ENCODE results near the gene EFNB1. TPM values are rescaled to one million over a fixed set of nuclear protein-coding genes. Genes with fewer than 3 reads are reported as not detected.
"Not testable (repeated sequence)": the region's sequence is repeated elsewhere in the genome, so short reads cannot be mapped to it uniquely, and the experiment has no call there.

The EFNB1 gene
- 10 to 100 TPM in 3 of 4 donors, 1 to 10 TPM in 1; 8.8 to 15.7 (median 13.0) TPM for total RNA-seq

DNA sequence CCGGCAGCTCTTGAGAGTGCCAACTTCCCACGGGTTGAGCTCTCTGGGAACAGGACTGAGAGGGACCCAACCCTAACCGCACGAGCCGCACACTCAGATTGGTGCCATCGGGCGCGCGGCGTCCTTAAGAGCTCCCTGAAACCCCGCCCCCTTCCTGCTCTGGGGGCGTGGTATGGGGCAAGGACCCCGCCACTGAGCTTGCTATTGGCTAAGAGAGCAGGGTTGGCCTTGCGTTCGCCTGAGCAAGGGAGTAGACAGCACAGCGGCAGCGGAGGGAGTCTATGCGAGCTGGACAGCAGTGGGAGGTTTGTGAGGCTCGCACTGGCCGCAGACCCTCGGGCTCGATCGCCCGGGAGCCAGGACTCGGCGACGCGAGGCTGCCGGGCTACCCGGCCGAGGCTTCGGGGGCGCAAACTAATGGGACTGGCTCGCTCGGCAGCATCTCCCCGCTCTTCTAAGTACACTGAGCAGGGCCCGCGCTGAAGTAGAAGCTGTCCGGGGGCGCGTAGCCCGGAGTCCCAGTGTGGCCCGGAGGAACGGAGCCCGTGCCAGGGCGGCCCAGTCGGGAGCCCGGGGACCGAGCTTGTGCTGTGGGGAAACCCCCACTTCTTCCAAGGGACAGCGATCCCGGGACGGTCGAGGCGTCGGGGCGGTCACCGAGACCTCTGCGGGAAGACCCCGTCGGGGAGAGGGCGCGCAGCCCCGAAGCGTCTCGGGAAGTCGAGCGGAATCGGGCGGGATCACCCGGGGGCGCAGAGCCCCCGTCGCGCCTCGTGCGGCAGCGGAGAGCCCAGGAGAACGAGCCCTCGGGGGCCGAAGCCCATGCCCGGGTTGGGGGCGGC lies at the start of gene EFNB1:
Gene EFNB1, plus strand, starts transcription at position 282 of the 842 bp plus-strand sequence. CDS start 756 bp downstream, outside the sequence.
- Histone ChIP-seq H3K27ac (peak within 1 kb of the TSS; percentile 81 to 89 (median 86)), H3K27me3 (no peaks in the 10 kb centered on the region), H3K4me1 (no peaks in the 10 kb centered on the region), H3K9me3 (no peaks in the 10 kb centered on the region), H3K36me3 (no peaks in the 10 kb centered on the region), H3K4me3 (peak within 1 kb of the TSS; percentile 72 to 86 (median 75))
- in situ Hi-C loops (cut with MboI; ENCODE audit: low sequenced_read_pairs in 4 of 4) (loop anchor here in 3 of 4 donors (10.0 to 25.0 kb wide), 4 partner anchors 208 to 456 kb away; no protein-coding TSS in a partner anchor), intact Hi-C loops (cut with DNase I; ENCODE audit: low total_unique reads) (loop anchor here (1.0 to 10.0 kb wide), 5 partner anchors 66 to 556 kb away; partner anchors contain the start of gene PJA1)
- ATAC-seq: peak; percentile 86 to 88
- TF ChIP-seq POLR2A (IDR thresholded peaks at IDR 0.05) (peak; percentile 86 to 97), CTCF (IDR thresholded peaks at IDR 0.05 in 4 of 5, conservative IDR thresholded peaks at IDR 0.05 in 1 of 5) (no peak)
- DNase-seq: peak; percentile 90 to 92

DNA sequence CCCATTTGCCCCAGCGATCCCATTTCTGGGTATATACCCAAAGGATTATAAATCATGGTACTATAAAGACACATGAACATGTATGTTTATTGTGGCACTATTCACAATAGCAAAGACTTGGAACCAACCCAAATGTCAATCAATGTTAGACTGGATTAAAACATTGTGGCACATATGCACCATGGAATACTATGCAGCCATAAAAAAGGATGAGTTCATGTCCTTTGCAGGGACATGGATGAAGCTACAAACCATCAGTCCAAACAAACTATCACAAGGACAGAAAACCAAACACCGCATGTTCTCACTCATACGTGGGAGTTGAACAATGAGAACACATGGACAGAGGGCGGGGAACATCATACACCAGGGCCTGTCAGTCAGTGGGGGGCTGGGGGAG lies 47.5 kb upstream of the EFNB1 start:
- in situ Hi-C loops (cut with MboI; ENCODE audit: low sequenced_read_pairs in 4 of 4); H3K36me3 ChIP-seq; ATAC-seq; intact Hi-C loops (cut with DNase I; ENCODE audit: low total_unique reads); H3K27ac ChIP-seq; DNase-seq; H3K4me3 ChIP-seq; H3K9me3 ChIP-seq; H3K4me1 ChIP-seq: not testable (repeated sequence)
- H3K27me3 ChIP-seq: peaks cover 0 to 10% (median 0%) of the 10 kb centered on the region in 3 donors

GRCh38 chrX:68784816-68785215 lies 44.0 kb upstream of the EFNB1 start:
- H3K27me3 ChIP-seq: peaks cover 0 to 3% (median 0%) of the 10 kb centered on the region in 3 donors
- intact Hi-C loops (cut with DNase I; ENCODE audit: low total_unique reads) (no loop called here), in situ Hi-C loops (cut with MboI; ENCODE audit: low sequenced_read_pairs in 4 of 4) (no loop called here)
- ATAC-seq (no peak), DNase-seq (no peak)
- H3K9me3 ChIP-seq: no peaks in the 10 kb centered on the region
- TF ChIP-seq CTCF (IDR thresholded peaks at IDR 0.05 in 4 of 5, conservative IDR thresholded peaks at IDR 0.05 in 1 of 5) (no peak), POLR2A (IDR thresholded peaks at IDR 0.05) (no peak)
- no peak overlapping the region for H3K4me3 ChIP-seq
- H3K4me1 ChIP-seq: no peaks in the 10 kb centered on the region
- no peaks in the 10 kb centered on the region for H3K36me3 ChIP-seq
- no peak overlapping the region for H3K27ac ChIP-seq

DNA sequence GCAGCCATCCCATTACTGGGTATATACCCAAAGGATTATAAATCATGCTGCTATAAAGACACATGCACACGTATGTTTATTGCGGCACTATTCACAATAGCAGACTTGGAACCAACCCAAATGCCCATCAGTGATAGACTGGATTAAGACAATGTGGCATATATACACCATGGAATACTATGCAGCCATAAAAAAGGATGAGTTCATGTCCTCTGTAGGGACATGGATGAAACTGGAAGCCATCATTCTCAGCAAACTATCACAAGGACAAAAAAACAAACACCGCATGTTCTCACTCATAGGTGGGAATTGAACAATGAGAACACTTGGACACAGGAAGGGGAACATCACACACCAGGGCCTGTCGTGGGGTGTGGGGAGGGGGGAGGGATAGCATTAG lies 42.2 kb upstream of the EFNB1 start:
- H3K27me3 ChIP-seq; DNase-seq; H3K4me3 ChIP-seq; H3K36me3 ChIP-seq; in situ Hi-C loops (cut with MboI; ENCODE audit: low sequenced_read_pairs in 4 of 4); ATAC-seq; intact Hi-C loops (cut with DNase I; ENCODE audit: low total_unique reads); H3K9me3 ChIP-seq; H3K4me1 ChIP-seq; H3K27ac ChIP-seq: not testable (repeated sequence)

DNA sequence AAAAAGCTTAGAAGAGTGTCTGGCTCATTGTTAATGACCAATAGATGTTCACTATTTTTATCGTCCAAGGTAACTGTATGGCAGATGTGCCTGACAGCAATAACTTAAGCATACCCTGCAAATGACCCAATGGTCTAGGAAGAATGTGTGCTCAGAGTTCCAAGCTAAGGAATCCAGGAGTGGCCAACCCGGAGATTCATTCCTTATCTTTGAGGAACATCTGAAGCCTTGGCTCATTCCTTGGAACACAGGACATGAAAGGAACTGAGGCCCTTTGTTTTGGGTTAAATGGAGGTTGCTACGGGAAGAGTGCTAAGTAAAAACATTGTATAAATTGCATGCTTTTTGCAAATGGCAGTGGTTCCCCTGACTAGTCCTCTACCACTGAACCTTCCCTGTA lies 38.9 kb upstream of the EFNB1 start:
- Histone ChIP-seq H3K9me3 (no peaks in the 10 kb centered on the region), H3K27me3 (no peaks in the 10 kb centered on the region), H3K27ac (no peak overlapping the region), H3K4me3 (no peak overlapping the region), H3K36me3 (no peaks in the 10 kb centered on the region), H3K4me1 (no peaks in the 10 kb centered on the region)
- intact Hi-C loops (cut with DNase I; ENCODE audit: low total_unique reads): no loop called here
- no peak for TF ChIP-seq CTCF (IDR thresholded peaks at IDR 0.05 in 4 of 5, conservative IDR thresholded peaks at IDR 0.05 in 1 of 5)
- no peak for TF ChIP-seq POLR2A (IDR thresholded peaks at IDR 0.05)
- ATAC-seq (no peak), DNase-seq (no peak)
- in situ Hi-C loops (cut with MboI; ENCODE audit: low sequenced_read_pairs in 4 of 4): no loop called here

Data from gastrocnemius medialis (tissue), 4 donors.